Naive thymus-derived CD4-positive, alpha-beta T cell (primary cell): ENCODE measurements around the gene BTF3. TPM values are rescaled to one million over a fixed set of nuclear protein-coding genes. Genes with fewer than 3 reads are reported as not detected.

Experiments
- polyA plus RNA-seq, 2 donors: library from polyadenylated mRNA; unstranded; fragments of 300-500 nt; fragmentation: Illumina TruSeq; gene quantifications; one replicate each; pipeline ENCODE4 v1.2.3, GENCODE V29; 2021
- total RNA-seq, 6 experiments: library from RNA in 5 of 6; stranded (reverse) in 5 of 6; gene quantifications; 1 replicate in 5 of 6; 2 replicates in 1 of 6; pipeline ENCODE4 v1.2.3 and lab custom pipeline; 2021 to 2026

BTF3 gene
- total and polyA plus RNA-seq, 7 experiments from 2014 or later: 557 to 843 (median 700) TPM

Other genes starting within 250 kb of the BTF3 start
- under 1 TPM in 2 of 5 experiments, not detected in 3; 0.16 to 0.32 TPM for gene FOXD1, start 49.7 kb upstream of the BTF3 start, total RNA-seq
- gene FOXD1, start 49.7 kb upstream of the BTF3 start, polyA plus RNA-seq: not detected
- 10 to 100 TPM; 22.7 to 57.8 (median 41.5) TPM for gene ANKRA2, start 67.2 kb downstream of the BTF3 start, total RNA-seq
- gene ANKRA2, start 67.2 kb downstream of the BTF3 start, polyA plus RNA-seq: 10 to 100 TPM; 19.6 to 30.1 TPM
- 10 to 100 TPM; 23.6 to 46.5 (median 25.2) TPM for gene UTP15, start 67.3 kb downstream of the BTF3 start, total RNA-seq
- gene UTP15, start 67.3 kb downstream of the BTF3 start, polyA plus RNA-seq: 1 to 10 TPM; 8.1 to 8.8 TPM
- under 1 TPM in 2 of 5 experiments, not detected in 3; 0.03 to 0.47 TPM for gene ARHGEF28, start 127.8 kb downstream of the BTF3 start, total RNA-seq
- not detected for gene ARHGEF28, start 127.8 kb downstream of the BTF3 start, polyA plus RNA-seq